Large intestine (tissue), 3 donors: Measurements from ENCODE around the gene C14orf180. TPM values are rescaled to one million over a fixed set of nuclear protein-coding genes. Genes with fewer than 3 reads are reported as not detected.

ENCODE experiments used
- DNase-seq, 2 donors: peaks; one replicate each; pipeline versions ENCODE4 v3.0.0 to v3.0.0-alpha.2; 2013
- H3K27ac ChIP-seq: one replicate; pipeline ENCODE4 v1.5.1; 2013; ENCODE audit warnings: low read length
- H3K27me3 ChIP-seq: 2 replicates; pipeline ENCODE4 v1.6.1; 2013; ENCODE audit warnings: low read length; ENCODE audit not compliant: control insufficient read depth, insufficient read depth
- H3K36me3 ChIP-seq: 2 replicates; pipeline ENCODE4 v1.6.1; 2013; ENCODE audit warnings: low read length; ENCODE audit not compliant: control insufficient read depth, insufficient read depth
- H3K4me1 ChIP-seq: one replicate; pipeline ENCODE4 v1.6.1; 2013; ENCODE audit warnings: low read length; ENCODE audit not compliant: control insufficient read depth, insufficient read depth
- H3K4me3 ChIP-seq: one replicate; pipeline ENCODE4 v1.5.1; 2013; ENCODE audit warnings: low read length
- H3K9me3 ChIP-seq: one replicate; pipeline ENCODE4 v1.6.1; 2013; ENCODE audit warnings: mild to moderate bottlenecking, low read depth, low read length, moderate library complexity; ENCODE audit not compliant: control insufficient read depth
- WGBS: methylation state at CpG from one replicate; pipeline ENCODE4 v1.1.5; 2013; ENCODE audit warnings: low lambda C conversion rate; ENCODE audit not compliant: insufficient coverage; 5-methylcytosine and 5-hydroxymethylcytosine counted together
- polyA plus RNA-seq: library from polyadenylated mRNA; unstranded; fragments of 120-200 nt; gene quantifications from one replicate; pipeline ENCODE4 v1.2.1, GENCODE V29; 2013

The C14orf180 gene
- polyA plus RNA-seq, 1 donor: 0.22 TPM

- Histone ChIP-seq H3K27me3 (no peaks in the 10 kb centered on the region), H3K4me1 (peaks cover 46% of the 10 kb centered on the region), H3K36me3 (no peaks in the 10 kb centered on the region), H3K4me3 (no peak overlapping the region), H3K27ac (no peak overlapping the region), H3K9me3 (no peaks in the 10 kb centered on the region)
- no CpG with 5 or more reads among the region's 11 CpGs for WGBS
- DNase-seq: no peak
Measured at GRCh38 chr14:104572024-104572626, 7.4 kb upstream of the C14orf180 start.

GRCh38 chr14:104572668-104573067 lies 6.9 kb upstream of the C14orf180 start:
- no peaks in the 10 kb centered on the region for H3K9me3 ChIP-seq
- H3K4me1 ChIP-seq: peaks cover 51% of the 10 kb centered on the region
- no peaks in the 10 kb centered on the region for H3K36me3 ChIP-seq
- H3K27me3 ChIP-seq: no peaks in the 10 kb centered on the region
- H3K27ac ChIP-seq: no peak overlapping the region
- no CpG with 5 or more reads among the region's 7 CpGs for WGBS
- DNase-seq: no peak
- no peak overlapping the region for H3K4me3 ChIP-seq

GRCh38 chr14:104573930-104574329 lies 5.6 kb upstream of the C14orf180 start:
- no CpG with 5 or more reads among the region's 9 CpGs for WGBS
- H3K36me3 ChIP-seq: no peaks in the 10 kb centered on the region
- H3K9me3 ChIP-seq: no peaks in the 10 kb centered on the region
- peak; percentile 85 to 92 for DNase-seq
- no peak overlapping the region for H3K4me3 ChIP-seq
- H3K27me3 ChIP-seq: no peaks in the 10 kb centered on the region
- H3K4me1 ChIP-seq: peaks cover 58% of the 10 kb centered on the region
- H3K27ac ChIP-seq: peak overlapping the region; percentile 92

GRCh38 chr14:104574536-104574935 lies 5.0 kb upstream of the C14orf180 start:
- Histone ChIP-seq H3K36me3 (no peaks in the 10 kb centered on the region), H3K9me3 (no peaks in the 10 kb centered on the region), H3K27me3 (no peaks in the 10 kb centered on the region), H3K4me1 (peaks cover 64% of the 10 kb centered on the region), H3K4me3 (no peak overlapping the region), H3K27ac (peak overlapping the region; percentile 92)
- WGBS: no CpG with 5 or more reads among the region's 14 CpGs
- peak; percentile 71 to 88 for DNase-seq

- no CpG with 5 or more reads among the region's 31 CpGs for WGBS
- Histone ChIP-seq H3K4me3 (no peak overlapping the region), H3K9me3 (no peaks in the 10 kb centered on the region), H3K27me3 (no peaks in the 10 kb centered on the region), H3K36me3 (no peaks in the 10 kb centered on the region), H3K27ac (peak overlapping the region; percentile 92), H3K4me1 (peaks cover 66% of the 10 kb centered on the region)
- DNase-seq: no peak
Measured at GRCh38 chr14:104574978-104575583, 4.5 kb upstream of the C14orf180 start.

GRCh38 chr14:104576232-104576969 lies 3.2 kb upstream of the C14orf180 start:
- no CpG with 5 or more reads among the region's 16 CpGs for WGBS
- peak; percentile 43 to 53 for DNase-seq
- peak overlapping the region; percentile 92 for H3K27ac ChIP-seq
- H3K4me1 ChIP-seq: peaks cover 66% of the 10 kb centered on the region
- H3K4me3 ChIP-seq: no peak overlapping the region
- H3K9me3 ChIP-seq: no peaks in the 10 kb centered on the region
- H3K36me3 ChIP-seq: no peaks in the 10 kb centered on the region
- H3K27me3 ChIP-seq: no peaks in the 10 kb centered on the region

- no CpG with 5 or more reads among the region's 9 CpGs for WGBS
- no peaks in the 10 kb centered on the region for H3K9me3 ChIP-seq
- H3K27me3 ChIP-seq: no peaks in the 10 kb centered on the region
- peak overlapping the region; percentile 92 for H3K27ac ChIP-seq
- H3K36me3 ChIP-seq: no peaks in the 10 kb centered on the region
- H3K4me1 ChIP-seq: peaks cover 67% of the 10 kb centered on the region
- no peak overlapping the region for H3K4me3 ChIP-seq
- peak; percentile 88 to 94 for DNase-seq
Measured at GRCh38 chr14:104576970-104577332, 2.6 kb upstream of the C14orf180 start.

GRCh38 chr14:104577426-104577825 lies 2.1 kb upstream of the C14orf180 start:
- Histone ChIP-seq H3K9me3 (no peaks in the 10 kb centered on the region), H3K27ac (peak overlapping the region; percentile 92), H3K4me1 (peaks cover 68% of the 10 kb centered on the region), H3K36me3 (no peaks in the 10 kb centered on the region), H3K27me3 (no peaks in the 10 kb centered on the region), H3K4me3 (no peak overlapping the region)
- DNase-seq: peak in 1 of 2 donors; percentile 61
- WGBS: no CpG with 5 or more reads among the region's 12 CpGs

GRCh38 chr14:104577847-104578301 lies 1.7 kb upstream of the C14orf180 start:
- Histone ChIP-seq H3K4me3 (no peak overlapping the region), H3K36me3 (no peaks in the 10 kb centered on the region), H3K4me1 (peaks cover 71% of the 10 kb centered on the region), H3K27me3 (no peaks in the 10 kb centered on the region), H3K9me3 (no peaks in the 10 kb centered on the region), H3K27ac (peak overlapping the region; percentile 92)
- no peak for DNase-seq
- no CpG with 5 or more reads among the region's 19 CpGs for WGBS

GRCh38 chr14:104578321-104578720 lies 1.2 kb upstream of the C14orf180 start:
- no peak for DNase-seq
- no peaks in the 10 kb centered on the region for H3K27me3 ChIP-seq
- WGBS: no CpG with 5 or more reads among the region's 11 CpGs
- no peaks in the 10 kb centered on the region for H3K9me3 ChIP-seq
- no peaks in the 10 kb centered on the region for H3K36me3 ChIP-seq
- H3K4me3 ChIP-seq: no peak overlapping the region
- H3K27ac ChIP-seq: no peak overlapping the region
- peaks cover 74% of the 10 kb centered on the region for H3K4me1 ChIP-seq
